B cell (primary cell): ENCODE results near the gene WDR73. TPM values are rescaled to one million over a fixed set of nuclear protein-coding genes. Genes with fewer than 3 reads are reported as not detected.

Source experiments
- ATAC-seq: fragments of 200-7000 bp; cut with Tn5 transposase; one replicate; pipeline ENCODE4 v1.10.0; 2021; ENCODE audit warnings: low read depth, mild to moderate bottlenecking, moderate number of reproducible peaks, moderate library complexity
- CTCF ChIA-PET: fragments of 350-600 bp; sonication (Branson Sonifier 250); formaldehyde crosslinking; loops from one replicate; lab custom pipeline; 2021; ENCODE audit warnings: antibody characterized with exemption, inconsistent platforms; lab: Charles Lee
- POLR2A ChIA-PET: fragments of 350-600 bp; sonication (Branson Sonifier 250); formaldehyde crosslinking; loops from one replicate; lab custom pipeline; 2021; ENCODE audit warnings: antibody characterized with exemption; lab: Charles Lee
- DNase-seq: peaks from one replicate; pipeline ENCODE4 v3.0.0; 2013
- H2AFZ ChIP-seq: 2 replicates; pipeline ENCODE4 v1.6.1; 2012; ENCODE audit warnings: mild to moderate bottlenecking, low read depth, low read length; ENCODE audit not compliant: insufficient read depth, poor library complexity, severe bottlenecking
- H3K27ac ChIP-seq, 2 donors: 1 replicate in 1 of 2; 2 replicates in 1 of 2; pipeline ENCODE4 v1.5.1; 2012 to 2013; ENCODE audit warnings: low read length in 2 of 2, mild to moderate bottlenecking in 2 of 2, moderate library complexity in 1 of 2
- H3K27me3 ChIP-seq, 4 experiments: fragments of 200-600 bp in 1 of 4; sonication (generic) in 1 of 4; replicated peaks in 1 of 4; 1 replicate in 2 of 4; 2 replicates in 2 of 4; pipeline versions ENCODE4 v1.6.1 to v1.7.0; 2013 to 2016; ENCODE audit warnings: low read length in 3 of 4, mild to moderate bottlenecking in 2 of 4, mixed read lengths in 1 of 4, moderate library complexity in 1 of 4; ENCODE audit not compliant: insufficient read depth in 4 of 4, control insufficient read depth in 3 of 4; ENCODE audit errors: control extremely low read depth in 1 of 4
- H3K36me3 ChIP-seq, 2 experiments: replicated peaks in 1 of 2; 1 replicate in 1 of 2; 2 replicates in 1 of 2; pipeline versions ENCODE4 v1.6.1 to v1.7.1; 2013; ENCODE audit warnings: low read length in 1 of 2; ENCODE audit not compliant: insufficient read depth in 2 of 2, control insufficient read depth in 1 of 2; ENCODE audit errors: control extremely low read depth in 1 of 2, extremely low read depth in 1 of 2
- H3K4me1 ChIP-seq, 2 donors: fragments of 200-600 bp in 1 of 2; sonication (generic) in 1 of 2; 1 replicate in 1 of 2; 2 replicates in 1 of 2; pipeline versions ENCODE4 v1.5.1 to v1.6.1; 2013 to 2017; ENCODE audit warnings: low read length in 2 of 2; ENCODE audit not compliant: control insufficient read depth in 2 of 2, insufficient read depth in 2 of 2
- H3K4me2 ChIP-seq: replicated peaks from 2 replicates; pipeline ENCODE3; 2012; ENCODE audit warnings: mild to moderate bottlenecking, low read depth, low read length; ENCODE audit not compliant: poor library complexity, severe bottlenecking
- H3K4me3 ChIP-seq, 5 experiments: fragments of 200-600 bp in 1 of 5; sonication (generic) in 1 of 5; 1 replicate in 3 of 5; 2 replicates in 2 of 5; pipeline versions ENCODE4 v1.5.1 to v1.7.0; 2011 to 2016; ENCODE audit warnings: low read length in 4 of 5, mild to moderate bottlenecking in 4 of 5, low read depth in 2 of 5, control low read depth in 1 of 5, moderate library complexity in 1 of 5; ENCODE audit not compliant: insufficient read depth in 1 of 5; ENCODE audit errors: control extremely low read depth in 1 of 5, extremely low read depth in 1 of 5
- H3K79me2 ChIP-seq: fragments of 200-600 bp; sonication (generic); one replicate; pipeline ENCODE4 v1.6.0; 2016; ENCODE audit warnings: low read length; ENCODE audit not compliant: control insufficient read depth, insufficient read depth
- H3K9ac ChIP-seq: fragments of 200-600 bp; sonication (generic); 2 replicates; pipeline ENCODE4 v1.6.1; 2017; ENCODE audit warnings: mild to moderate bottlenecking, low read length, moderate library complexity
- H3K9me3 ChIP-seq, 3 donors: one replicate each; pipeline versions ENCODE4 v1.6.1 to v1.7.1; 2013; ENCODE audit warnings: low read length in 2 of 3; ENCODE audit not compliant: control insufficient read depth in 2 of 3, insufficient read depth in 1 of 3; ENCODE audit errors: control extremely low read depth in 1 of 3
- H4K20me1 ChIP-seq: 2 replicates; pipeline ENCODE4 v1.6.0; 2012; ENCODE audit warnings: mild to moderate bottlenecking, low read length; ENCODE audit not compliant: insufficient read depth, control insufficient read depth, poor library complexity, severe bottlenecking
- H3K27ac Mint-ChIP-seq: one replicate; pipeline ENCODE4 v1.8.0; 2021; ENCODE audit warnings: mixed read lengths
- H3K27me3 Mint-ChIP-seq: one replicate; pipeline ENCODE4 v1.8.0; 2021; ENCODE audit warnings: mixed read lengths
- H3K4me1 Mint-ChIP-seq: one replicate; pipeline ENCODE4 v1.8.0; 2021; ENCODE audit warnings: mixed read lengths
- H3K4me3 Mint-ChIP-seq: one replicate; pipeline ENCODE4 v1.8.0; 2021; ENCODE audit warnings: mixed read lengths
- H3K9me3 Mint-ChIP-seq: one replicate; pipeline ENCODE4 v1.8.0; 2022; ENCODE audit warnings: mixed read lengths; ENCODE audit not compliant: insufficient read depth
- EZH2 ChIP-seq: IDR thresholded peaks from 2 replicates; pipeline ENCODE4 v1.6.1; 2012; ENCODE audit warnings: borderline replicate concordance, low read depth, mild to moderate bottlenecking, moderate library complexity, low read length; ENCODE audit not compliant: insufficient read depth, poor library complexity, severe bottlenecking
- WGBS: methylation state at CpG from one replicate; pipeline ENCODE4 v1.1.5; 2013; ENCODE audit warnings: missing lambda C conversion rate; ENCODE audit not compliant: insufficient coverage; 5-methylcytosine and 5-hydroxymethylcytosine counted together
- intact Hi-C: fragments of 100-400 bp; cut with micrococcal nuclease; formaldehyde crosslinking; loops from one replicate; pipeline ENCODE4 v1.10.0; 2022
- polyA plus RNA-seq: library from polyadenylated mRNA; depleted of rRNA; stranded (reverse); fragments of >200 nt; gene quantifications from 2 replicates; pipeline ENCODE4 v1.2.3, GENCODE V29; 2012
- total RNA-seq, 2 donors: library from RNA; stranded (reverse); fragments of 120-200 nt in 1 of 2; gene quantifications; 1 replicate in 1 of 2; 2 replicates in 1 of 2; pipeline versions ENCODE4 v1.2.3 to v1.2.4, GENCODE V29; 2013 to 2022
- TF ChIP-seq, protein P1 (sequence below): fragments of 200-600 bp; IDR thresholded peaks from one replicate; pipeline ENCODE4 v1.8.0; 2022; ENCODE audit warnings: antibody characterized with exemption, mild to moderate bottlenecking

Gene WDR73
- total and polyA plus RNA-seq, 2 donors (not counting 1 experiment from before 2014, with no cell fraction given) = 21.0 to 43.4 TPM

GRCh38 chr15:84611631-84612030, 42.5 kb downstream of the WDR73 start:
- ChIA-PET POLR2A (no interaction called here), CTCF (no interaction called here)
- H3K9me3 Mint-ChIP-seq = no peaks in the 10 kb centered on the region
- no peak overlapping the region for H3K4me3 Mint-ChIP-seq
- H3K9me3 ChIP-seq = no peaks in the 10 kb centered on the region
- TF ChIP-seq, protein P1, sequence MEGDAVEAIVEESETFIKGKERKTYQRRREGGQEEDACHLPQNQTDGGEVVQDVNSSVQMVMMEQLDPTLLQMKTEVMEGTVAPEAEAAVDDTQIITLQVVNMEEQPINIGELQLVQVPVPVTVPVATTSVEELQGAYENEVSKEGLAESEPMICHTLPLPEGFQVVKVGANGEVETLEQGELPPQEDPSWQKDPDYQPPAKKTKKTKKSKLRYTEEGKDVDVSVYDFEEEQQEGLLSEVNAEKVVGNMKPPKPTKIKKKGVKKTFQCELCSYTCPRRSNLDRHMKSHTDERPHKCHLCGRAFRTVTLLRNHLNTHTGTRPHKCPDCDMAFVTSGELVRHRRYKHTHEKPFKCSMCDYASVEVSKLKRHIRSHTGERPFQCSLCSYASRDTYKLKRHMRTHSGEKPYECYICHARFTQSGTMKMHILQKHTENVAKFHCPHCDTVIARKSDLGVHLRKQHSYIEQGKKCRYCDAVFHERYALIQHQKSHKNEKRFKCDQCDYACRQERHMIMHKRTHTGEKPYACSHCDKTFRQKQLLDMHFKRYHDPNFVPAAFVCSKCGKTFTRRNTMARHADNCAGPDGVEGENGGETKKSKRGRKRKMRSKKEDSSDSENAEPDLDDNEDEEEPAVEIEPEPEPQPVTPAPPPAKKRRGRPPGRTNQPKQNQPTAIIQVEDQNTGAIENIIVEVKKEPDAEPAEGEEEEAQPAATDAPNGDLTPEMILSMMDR = no peak
- TF ChIP-seq EZH2 = no peak
- no peak overlapping the region for H3K4me3 ChIP-seq
- H3K4me1 Mint-ChIP-seq = peaks cover 10% of the 10 kb centered on the region
- ATAC-seq (no peak), DNase-seq (no peak)
- H3K79me2 ChIP-seq = peaks cover 54% of the 10 kb centered on the region
- no peaks in the 10 kb centered on the region for H3K27me3 ChIP-seq
- H3K4me1 ChIP-seq = no peaks in the 10 kb centered on the region
- intact Hi-C loops = no loop called here
- H3K9ac ChIP-seq = no peak overlapping the region
- H3K27ac Mint-ChIP-seq = no peak overlapping the region
- H2AFZ ChIP-seq = no peak overlapping the region
- peaks cover 14% of the 10 kb centered on the region for H4K20me1 ChIP-seq
- peaks cover 3 to 7% of the 10 kb centered on the region in 2 experiments for H3K36me3 ChIP-seq
- 98% methylated on average over 6 of the region's 7 CpGs for WGBS
- H3K27me3 Mint-ChIP-seq = no peaks in the 10 kb centered on the region
- no peak overlapping the region for H3K4me2 ChIP-seq
- no peak overlapping the region for H3K27ac ChIP-seq

DNA sequence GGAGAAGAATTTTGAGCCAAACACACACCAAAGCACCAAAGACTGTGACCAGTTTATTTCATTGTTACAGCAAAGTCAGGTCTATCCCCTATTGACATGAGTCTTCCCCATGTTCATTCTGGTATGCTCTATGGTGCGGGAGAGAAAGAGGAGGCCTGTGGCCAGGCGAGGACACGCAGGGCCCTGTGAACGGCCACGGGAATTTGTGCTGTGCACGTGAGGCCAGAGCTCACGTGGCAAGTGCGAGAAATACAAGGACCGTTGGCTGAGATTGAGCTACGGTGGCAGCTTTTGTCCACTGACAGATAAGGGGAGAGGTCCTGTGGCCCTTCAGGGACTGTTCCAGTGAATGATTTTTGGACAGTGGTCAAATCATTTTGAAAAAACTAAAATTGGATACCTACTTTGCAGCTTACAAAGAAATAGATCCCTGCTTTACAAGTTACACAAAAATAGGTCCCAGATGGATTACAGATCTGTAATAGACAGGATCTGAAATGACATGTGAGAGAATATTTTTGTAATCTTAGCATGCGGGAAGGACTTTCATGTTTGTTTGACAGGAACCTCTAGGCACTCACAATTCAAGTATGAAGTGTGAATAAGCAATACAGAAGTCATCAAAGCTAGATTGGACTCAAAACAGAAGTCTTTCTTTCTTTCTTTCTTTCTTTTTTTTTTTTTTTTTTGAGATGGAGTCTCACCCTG, 44.1 kb downstream of the WDR73 start:
- H3K4me3 ChIP-seq = no peak overlapping the region
- intact Hi-C loops = no loop called here
- H3K27me3 Mint-ChIP-seq = no peaks in the 10 kb centered on the region
- no peak overlapping the region for H2AFZ ChIP-seq
- peaks cover 7 to 8% of the 10 kb centered on the region in 2 donors for H3K4me1 ChIP-seq
- no peak overlapping the region for H3K4me2 ChIP-seq
- ChIA-PET POLR2A (interaction anchor here (0.6 to 0.9 kb wide), 2 partner anchors 9 to 384 kb away, joined by 3 read pairs; partner anchors contain the start of gene ZSCAN2), CTCF (interaction anchor here (0.9 kb wide), 1 partner anchor 11 kb away, joined by 3 read pairs; no protein-coding TSS in a partner anchor)
- H3K4me1 Mint-ChIP-seq = peaks cover 19% of the 10 kb centered on the region
- H3K4me3 Mint-ChIP-seq = no peak overlapping the region
- H3K27ac Mint-ChIP-seq = no peak overlapping the region
- H3K27me3 ChIP-seq = no peaks in the 10 kb centered on the region
- no peak overlapping the region for H3K27ac ChIP-seq
- no peaks in the 10 kb centered on the region for H3K9me3 Mint-ChIP-seq
- DNase-seq = no peak
- peaks cover 62% of the 10 kb centered on the region for H3K79me2 ChIP-seq
- no peaks in the 10 kb centered on the region for H3K9me3 ChIP-seq
- 89% methylated on average over 10 of the region's 11 CpGs for WGBS
- TF ChIP-seq, protein P1 = no peak
- TF ChIP-seq EZH2 = no peak
- peaks cover 15% of the 10 kb centered on the region for H4K20me1 ChIP-seq
- peaks cover 8% of the 10 kb centered on the region in 2 experiments for H3K36me3 ChIP-seq
- no peak overlapping the region for H3K9ac ChIP-seq
- no peak for ATAC-seq
